GM12872 (cell line): ENCODE data around the gene RAC3.

ENCODE experiments used
- CTCF ChIP-seq: IDR thresholded peaks from 3 replicates; pipeline ENCODE4 v1.5.1; 2011; ENCODE audit warnings: low read depth, mild to moderate bottlenecking, low read length, moderate library complexity; ENCODE audit not compliant: insufficient read depth

Gene RAC3

GRCh38 chr17:82000803-82001570 is 30.5 kb upstream of the RAC3 start:
- no peak for TF ChIP-seq CTCF

- TF ChIP-seq CTCF, result no peak
These were observed 29.9 kb upstream of the RAC3 start for GRCh38 chr17:82001571-82002056.

- TF ChIP-seq CTCF, result no peak
These were observed 27.8 kb upstream of the RAC3 start for GRCh38 chr17:82003411-82004381.

- TF ChIP-seq CTCF, result no peak
These were observed 26.7 kb upstream of the RAC3 start for GRCh38 chr17:82004517-82005455.

- no peak for TF ChIP-seq CTCF
These were observed 25.7 kb upstream of the RAC3 start for GRCh38 chr17:82005701-82006348.

GRCh38 chr17:82006468-82007227 is 24.8 kb upstream of the RAC3 start:
- TF ChIP-seq CTCF, result no peak
